ENCODE results near the gene TESK2.
"Not testable (repeated sequence)": the region's sequence is repeated elsewhere in the genome, so short reads cannot be mapped to it uniquely, and the experiment has no call there.

TESK2 gene

DNA sequence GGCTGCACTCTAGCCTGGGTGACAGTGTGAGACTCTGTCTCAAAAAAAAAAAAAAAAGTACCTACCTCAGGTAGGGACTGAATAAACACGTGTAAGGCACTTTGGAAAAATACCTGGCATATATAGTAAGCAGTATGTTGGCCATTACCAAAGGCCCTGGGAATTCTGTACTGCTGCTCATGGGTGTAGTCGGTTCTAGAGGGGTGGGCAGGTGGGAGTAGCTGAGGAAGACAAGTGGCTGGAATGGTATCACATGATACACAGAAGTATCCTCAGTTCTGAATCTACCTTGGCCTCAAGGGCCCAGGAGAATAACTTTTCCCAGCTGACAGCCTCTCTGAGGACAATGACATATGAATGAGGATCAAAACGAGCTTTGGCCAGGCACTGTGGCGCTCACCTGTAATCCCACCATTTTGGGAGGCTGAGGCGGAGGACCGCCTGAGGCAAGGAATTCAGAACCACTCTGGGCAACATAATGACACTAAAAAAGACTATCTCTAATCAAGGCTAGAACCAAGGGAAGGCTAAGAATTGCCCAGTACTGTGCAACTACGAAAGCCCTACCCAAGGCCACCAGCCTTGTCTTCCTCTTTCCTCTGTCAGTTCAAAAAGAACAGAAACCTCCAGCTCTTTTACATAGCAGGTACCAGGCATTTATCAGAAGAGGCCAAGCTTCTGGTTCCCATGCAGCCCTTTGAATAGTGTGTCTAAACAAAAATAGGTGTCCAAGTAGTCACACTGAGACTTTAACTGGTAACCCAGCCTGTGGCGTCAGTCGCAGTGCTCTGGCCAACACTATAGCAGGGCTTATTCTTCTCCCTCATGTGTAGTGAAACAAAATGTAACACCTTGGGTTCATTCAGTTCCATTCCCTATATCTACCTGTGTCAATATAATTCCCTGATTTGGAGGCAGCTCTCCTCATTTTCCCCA is 19.3 kb upstream of the TESK2 start:
- DNase-seq, result no peak

- DNase-seq, result no peak
These were observed 17.6 kb upstream of the TESK2 start for GRCh38 chr1:45508295-45509151.

- DNase-seq, result no peak
These were observed 16.9 kb upstream of the TESK2 start for GRCh38 chr1:45507893-45508292.

- no peak for DNase-seq
These were observed 16.2 kb upstream of the TESK2 start for GRCh38 chr1:45507195-45507594.

DNA sequence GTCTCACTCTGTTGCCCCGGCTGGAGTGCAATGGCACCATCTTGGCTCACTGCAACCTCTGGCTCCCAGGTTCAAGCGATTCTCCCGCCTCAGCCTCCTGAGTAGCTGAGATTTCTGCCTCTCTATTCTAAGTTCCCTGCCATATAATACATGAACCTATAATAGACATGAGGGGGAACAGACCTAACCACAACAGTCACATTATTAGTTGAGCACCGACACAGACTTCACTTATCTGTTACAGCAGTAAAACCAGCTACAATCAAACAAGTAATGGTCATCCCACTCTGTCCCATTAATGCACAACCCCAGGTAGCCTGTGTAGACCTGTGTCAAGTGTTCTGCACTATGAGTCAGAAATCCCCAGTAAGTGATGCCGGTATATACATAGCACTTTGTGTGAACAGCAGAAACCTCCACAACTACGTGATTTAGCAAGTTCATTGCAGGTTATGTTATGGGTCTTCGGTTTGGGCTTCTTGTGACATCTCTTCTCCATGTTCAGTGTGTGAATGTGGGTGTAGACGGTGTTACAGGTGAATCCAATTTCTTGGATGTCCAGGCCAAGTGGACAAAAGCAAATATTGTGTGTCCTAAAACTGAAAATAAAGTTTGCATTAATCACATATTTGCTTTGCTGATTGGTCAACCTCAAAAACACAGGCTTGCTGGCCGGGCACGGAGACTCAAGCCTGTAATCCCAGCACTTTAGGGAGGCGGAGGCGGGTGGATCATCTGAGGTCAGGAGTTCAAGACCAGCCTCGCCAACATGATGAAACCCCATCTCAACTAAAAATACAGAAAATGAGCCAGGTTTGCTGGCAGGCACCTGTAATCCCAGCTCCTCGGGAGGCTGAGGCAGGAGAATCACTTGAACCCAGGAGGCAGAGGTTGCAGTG is 12.7 kb upstream of the TESK2 start:
- no peak for DNase-seq

DNA sequence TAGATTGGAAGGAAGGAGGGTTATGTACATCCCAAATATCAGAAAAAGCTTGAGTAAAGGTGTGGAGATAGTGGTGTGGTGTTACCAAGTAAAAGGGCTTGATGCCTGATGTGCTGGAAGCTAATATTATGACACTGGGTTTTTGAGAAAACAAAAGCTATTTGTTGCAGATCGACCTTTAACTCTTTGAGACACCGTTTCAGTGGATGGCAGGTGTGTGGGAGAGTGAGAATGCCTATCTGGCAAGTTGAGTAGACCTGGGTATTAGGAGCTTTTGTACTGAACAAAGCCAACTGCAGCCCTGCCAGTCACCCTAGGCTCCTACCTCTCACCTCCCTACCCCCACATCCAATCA is 10.5 kb upstream of the TESK2 start:
- no peak for DNase-seq

DNA sequence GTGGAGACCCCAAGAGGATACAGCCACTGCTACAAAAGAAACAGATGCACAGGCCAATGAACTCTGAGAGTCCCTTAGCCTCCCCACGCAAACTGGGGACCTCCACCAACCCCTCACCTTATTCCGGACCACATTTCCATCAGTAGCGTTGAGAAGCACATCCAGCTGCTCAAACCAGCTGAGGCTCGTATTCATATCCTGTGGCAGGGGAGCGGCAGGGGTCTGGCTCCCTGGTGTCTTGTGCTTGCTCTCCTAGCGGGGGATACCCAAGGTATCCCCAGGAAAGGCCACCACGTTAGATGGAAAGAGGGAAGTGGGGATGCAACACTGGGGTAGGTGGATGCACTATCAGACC is 8.4 kb upstream of the TESK2 start:
- no peak for DNase-seq

GRCh38 chr1:45498279-45498678 is 7.3 kb upstream of the TESK2 start:
- DNase-seq, result no peak

DNA sequence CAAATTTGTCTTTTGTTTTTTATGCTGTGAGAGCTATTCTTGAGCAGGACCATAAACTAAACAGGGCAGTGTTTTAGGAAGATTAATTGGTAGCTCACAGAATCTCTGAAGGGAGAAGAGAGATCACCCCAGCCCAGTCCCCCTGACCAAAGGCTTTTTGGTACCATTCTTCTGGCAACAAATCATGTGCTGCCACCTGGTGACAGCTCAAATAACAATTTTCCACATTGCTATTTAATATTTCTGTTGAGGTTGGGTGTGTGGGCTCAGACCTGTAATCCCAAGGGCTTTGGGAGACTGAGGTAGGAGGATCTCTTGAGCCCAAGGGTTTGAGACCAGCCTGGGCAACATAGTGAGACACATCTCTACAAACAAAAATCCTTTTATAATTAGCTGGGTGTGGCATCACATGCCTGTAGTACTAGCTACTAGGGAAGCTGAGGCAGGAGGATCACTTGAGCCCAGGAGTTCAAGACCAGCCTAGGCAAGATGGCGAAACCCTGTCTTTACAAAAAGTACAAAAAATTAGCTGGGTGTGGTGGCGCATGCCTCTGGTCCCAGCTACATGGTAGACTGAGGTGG is 2.2 kb upstream of the TESK2 start:
- DNase-seq, result no peak

- DNase-seq, result no peak
These were observed 1.7 kb upstream of the TESK2 start for GRCh38 chr1:45492691-45493090.

DNA sequence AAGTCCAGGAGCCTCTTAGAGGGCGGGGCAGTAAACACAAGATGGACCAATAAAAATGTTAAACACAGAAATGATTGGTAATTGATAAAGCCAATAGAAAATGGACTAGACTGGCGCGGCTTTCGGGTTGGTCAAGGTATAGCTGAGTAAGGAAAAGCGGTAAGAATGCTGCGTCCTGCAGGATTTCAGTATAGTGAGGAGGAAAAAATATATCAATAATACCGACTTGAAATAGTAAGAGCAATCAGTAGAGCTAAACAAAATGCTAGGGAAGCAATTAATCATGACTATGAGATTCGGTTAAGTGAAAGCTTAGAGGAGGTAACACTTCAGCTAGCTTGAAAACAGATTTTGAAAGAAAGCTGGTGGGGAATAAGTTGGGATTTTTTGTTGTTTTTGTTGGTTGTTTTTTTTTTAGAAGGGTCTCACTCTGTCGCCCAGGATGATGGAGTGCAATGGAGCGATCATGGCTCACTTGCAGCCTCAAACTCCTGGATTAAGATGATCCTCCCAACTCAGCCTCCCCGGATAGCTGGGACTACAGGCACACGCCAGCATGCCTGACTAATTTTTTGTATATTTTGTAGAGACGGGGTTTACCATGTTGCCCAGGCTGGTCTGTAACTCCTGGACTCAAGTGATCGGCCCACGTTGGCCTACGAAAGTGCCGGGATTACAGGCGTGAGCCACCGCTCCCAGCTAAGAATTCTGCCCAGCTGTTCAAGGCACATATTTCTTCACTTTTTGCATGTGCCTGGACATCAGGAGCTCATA is 711 bp upstream of the TESK2 start:
- no peak for DNase-seq

GRCh38 chr1:45490121-45490625 is 790 bp downstream of the TESK2 start:
- DNase-seq, result no peak

DNA sequence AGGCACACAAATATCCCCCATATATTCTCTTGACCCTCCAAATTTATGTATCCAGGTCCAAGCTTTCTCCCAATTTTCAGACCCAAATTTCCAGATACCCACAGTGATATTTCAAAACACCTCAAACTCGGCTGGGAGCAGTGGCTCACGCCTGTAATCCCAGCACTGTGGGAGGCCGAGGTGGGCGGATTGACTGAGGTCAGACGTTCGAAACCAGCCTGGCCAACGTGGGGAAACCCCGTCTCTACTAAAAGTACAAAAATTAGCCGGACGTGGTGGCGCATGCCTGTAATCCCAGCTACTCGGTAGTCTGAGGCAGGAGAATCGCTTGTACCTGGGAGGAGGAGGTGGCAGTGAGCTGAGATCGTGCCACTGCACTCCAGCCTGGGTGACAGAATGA is 1.6 kb downstream of the TESK2 start:
- not testable (repeated sequence) for DNase-seq

GRCh38 chr1:45488666-45489377 is 2.1 kb downstream of the TESK2 start:
- DNase-seq, result no peak

DNA sequence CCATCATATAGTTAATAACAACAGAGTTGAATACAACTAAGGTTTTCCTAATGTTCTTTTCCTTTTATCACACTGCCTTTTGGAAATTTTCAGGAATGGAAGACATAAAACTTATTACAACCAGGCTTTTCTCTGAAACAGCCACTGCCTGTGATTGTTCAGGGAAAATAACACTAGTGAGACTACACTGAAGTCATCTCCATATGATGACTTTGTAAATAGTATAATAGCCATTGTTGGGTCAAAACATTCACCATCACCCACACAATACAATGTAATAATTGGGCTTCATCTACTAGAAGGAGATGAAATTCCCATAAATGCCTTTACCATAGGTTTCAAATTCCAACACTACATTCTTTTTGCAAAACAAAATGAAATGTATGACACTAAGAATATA is 5.0 kb downstream of the TESK2 start:
- DNase-seq, result no peak

DNA sequence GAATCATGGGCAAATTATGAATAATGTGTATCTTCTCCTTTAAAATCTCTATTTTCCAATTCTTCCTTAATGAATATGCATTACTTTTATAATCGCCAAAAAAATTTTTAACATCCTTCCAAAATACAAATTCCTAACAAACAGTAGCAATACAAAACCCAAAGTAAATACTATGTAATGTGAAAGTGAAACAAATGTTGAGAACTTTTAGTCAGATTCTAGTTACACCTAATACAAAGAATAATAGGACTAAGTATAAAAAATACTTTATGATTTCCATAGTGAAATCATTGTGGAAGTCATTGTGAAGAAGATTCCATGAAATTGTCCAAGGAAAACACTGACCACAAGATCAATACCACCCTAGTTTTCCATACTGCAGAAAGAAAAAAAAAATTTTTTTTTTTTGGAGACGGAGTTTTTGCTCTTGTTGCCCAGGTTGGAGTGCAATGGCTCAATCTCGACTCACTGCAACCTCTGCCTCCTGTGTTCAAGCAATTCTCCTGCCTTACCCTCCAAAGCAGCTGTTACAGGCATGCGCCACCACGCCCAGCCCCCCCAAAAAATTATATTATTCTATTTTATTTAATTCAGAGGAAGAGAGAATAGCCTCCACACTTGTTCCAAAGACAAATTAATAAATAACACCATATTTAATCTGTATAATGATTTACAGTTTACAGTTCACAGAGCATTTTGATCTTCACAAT is 11.8 kb downstream of the TESK2 start:
- no peak for DNase-seq

GRCh38 chr1:45478121-45478814 is 12.7 kb downstream of the TESK2 start:
- no peak for DNase-seq

DNA sequence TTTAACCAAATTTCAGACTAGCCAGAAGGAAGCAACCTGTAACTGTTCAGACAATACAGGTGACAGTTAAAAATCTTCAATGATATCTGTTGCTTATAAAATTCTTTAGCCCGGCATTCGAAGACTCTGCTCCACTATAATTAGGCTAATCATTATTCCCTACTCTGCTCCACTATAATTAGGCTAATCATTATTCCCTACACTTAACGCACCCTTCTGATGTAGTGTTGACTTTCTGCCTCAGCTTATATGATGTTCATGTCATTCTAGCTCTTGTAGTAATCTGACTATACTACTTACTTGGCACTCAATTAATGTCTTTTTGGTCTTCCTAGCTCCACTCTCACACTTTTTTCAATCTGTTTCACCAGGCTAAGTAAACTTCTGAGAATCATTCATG is 13.3 kb downstream of the TESK2 start:
- DNase-seq, result no peak

DNA sequence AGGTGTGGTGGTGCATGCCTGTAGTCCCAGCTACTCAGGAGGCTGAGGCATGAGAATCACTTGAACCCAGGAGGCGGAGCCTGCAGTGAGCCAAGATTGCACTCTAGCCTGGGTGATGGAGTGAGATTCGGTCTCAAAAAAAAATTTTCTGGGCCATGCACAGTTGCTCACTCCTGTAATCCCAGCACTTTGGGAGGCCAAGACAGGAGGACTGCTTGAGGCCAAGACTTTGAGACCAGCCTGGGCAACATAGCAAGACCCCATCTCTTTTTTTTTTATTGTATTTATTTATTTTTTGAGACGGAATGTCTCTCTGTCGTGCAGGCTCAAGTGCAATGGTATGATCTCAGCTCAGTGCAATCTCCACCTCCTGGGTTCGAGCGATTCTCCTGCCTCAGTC is 16.8 kb downstream of the TESK2 start:
- not testable (repeated sequence) for DNase-seq

DNA sequence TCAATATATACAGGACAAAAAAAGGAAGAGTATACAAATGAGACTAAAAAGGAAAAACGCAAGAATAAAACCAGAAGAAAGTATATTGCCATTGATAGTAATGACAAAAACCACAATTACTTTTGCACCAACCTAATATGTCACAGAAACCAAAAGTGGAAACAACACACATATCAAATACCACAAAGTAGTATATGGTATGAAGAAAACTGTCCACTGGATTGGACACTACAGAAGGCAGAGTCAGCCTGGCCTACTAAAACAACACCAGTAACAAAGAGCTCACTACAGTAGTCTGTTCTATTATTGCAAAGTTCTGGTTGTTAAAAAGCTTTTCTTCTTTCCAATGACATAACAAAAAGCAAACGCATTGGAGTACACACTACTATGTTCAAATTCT is 17.7 kb downstream of the TESK2 start:
- no peak for DNase-seq

All from activated T-cell treated with anti-CD3 and anti-CD28 coated beads, Interleukin-2, amount 50 U/mL, for 1 hour (primary cell).